HG02571 (cell line): ENCODE measurements around the gene PROSER3.
"Not testable (repeated sequence)": the region's sequence is repeated elsewhere in the genome, so short reads cannot be mapped to it uniquely, and the experiment has no call there.

Experiments
- ATAC-seq: cut with Tn5 transposase; IDR thresholded peaks from one replicate; pipeline ENCODE4 v1.9.1; 2021; ENCODE audit warnings: mild to moderate bottlenecking, moderate library complexity; ENCODE audit not compliant: unreplicated experiment

Gene PROSER3

DNA sequence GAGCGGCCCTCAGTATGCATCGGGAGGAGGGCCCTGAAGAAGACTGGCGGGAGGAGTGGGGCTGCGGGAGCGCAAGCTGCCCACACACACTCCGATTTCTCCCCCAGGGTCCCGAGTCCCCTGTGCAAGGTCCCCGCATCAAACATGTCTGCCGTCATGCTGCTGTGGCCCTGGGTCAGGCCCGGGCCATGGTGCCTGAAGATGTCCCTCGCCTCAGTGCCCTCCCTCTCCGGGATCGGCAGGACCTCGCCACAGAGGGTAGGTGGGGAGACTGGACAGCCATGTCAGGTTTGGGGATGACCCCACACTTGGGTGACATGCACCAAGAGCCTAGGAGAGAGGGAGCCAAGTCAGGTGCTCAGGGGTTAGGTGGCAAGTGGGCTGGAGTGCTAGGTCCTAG lies 35.5 kb upstream of the PROSER3 start:
- ATAC-seq, result no peak

GRCh38 chr19:35722897-35723296 lies 35.1 kb upstream of the PROSER3 start:
- ATAC-seq, result no peak

DNA sequence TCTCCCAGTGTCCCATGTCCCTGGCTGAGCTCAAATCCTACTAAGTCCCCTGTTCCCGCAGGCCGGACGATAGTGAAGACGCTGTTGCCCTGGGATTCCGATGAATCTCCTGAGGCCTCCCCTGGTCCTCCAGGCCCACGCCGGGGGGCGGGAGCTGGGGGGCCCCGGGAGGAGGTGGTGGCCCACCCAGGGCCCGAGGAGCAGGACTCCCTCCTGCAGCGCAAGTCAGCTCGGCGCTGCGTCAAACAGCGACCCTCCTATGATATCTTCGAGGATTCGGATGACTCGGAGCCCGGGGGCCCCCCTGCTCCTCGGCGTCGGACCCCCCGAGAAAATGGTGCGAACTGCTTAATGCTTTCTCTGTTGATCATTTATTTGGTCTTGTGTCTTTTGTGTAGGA lies 34.3 kb upstream of the PROSER3 start:
- no peak for ATAC-seq

- not testable (repeated sequence) for ATAC-seq
These were observed 33.8 kb upstream of the PROSER3 start for GRCh38 chr19:35724132-35724531.

DNA sequence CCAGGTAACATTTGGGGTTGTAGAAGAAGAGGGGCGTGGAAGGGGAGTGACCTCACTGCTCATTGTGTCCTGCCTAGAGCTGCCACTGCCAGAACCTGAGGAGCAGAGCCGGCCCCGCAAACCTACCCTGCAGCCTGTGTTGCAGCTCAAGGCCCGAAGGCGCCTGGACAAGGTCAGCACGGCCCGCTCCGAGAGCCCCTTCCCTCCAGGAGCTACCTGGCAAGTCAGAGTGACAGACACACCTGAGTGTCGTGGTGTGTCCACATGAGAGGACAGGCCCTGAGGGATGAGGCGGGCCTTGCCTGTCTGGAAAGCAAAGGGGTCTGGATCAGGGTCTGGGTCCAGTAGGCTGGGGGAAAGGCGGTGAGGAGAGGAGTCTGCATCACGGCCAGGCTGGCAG lies 33.4 kb upstream of the PROSER3 start:
- ATAC-seq, result no peak

DNA sequence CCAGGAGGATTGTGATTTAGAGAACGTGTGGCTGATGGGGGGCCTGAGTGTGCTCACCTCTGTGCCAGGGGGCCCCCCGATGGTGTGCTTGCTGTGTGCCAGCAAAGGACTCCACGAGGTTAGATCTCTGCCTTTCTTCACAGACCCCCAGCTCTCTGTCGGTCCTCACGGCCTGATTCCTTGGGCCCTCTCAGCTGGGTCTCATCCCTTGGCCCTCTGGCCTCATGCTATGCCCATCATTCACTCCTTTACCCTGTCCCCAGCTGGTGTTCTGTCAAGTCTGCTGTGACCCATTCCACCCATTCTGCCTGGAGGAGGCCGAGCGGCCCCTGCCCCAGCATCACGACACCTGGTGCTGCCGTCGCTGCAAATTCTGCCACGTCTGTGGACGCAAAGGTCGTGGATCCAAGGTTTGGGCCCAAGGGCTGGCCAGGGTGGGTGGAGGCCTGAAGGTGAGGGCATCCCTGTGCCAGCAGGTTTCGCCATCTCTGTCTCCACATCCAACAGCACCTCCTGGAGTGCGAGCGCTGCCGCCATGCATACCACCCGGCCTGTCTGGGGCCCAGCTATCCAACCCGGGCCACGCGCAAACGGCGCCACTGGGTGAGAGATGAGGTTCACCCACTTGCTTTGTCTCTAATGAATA lies 32.6 kb upstream of the PROSER3 start:
- ATAC-seq, result no peak

- ATAC-seq, result no peak
These were observed 30.7 kb upstream of the PROSER3 start for GRCh38 chr19:35727053-35727955.

DNA sequence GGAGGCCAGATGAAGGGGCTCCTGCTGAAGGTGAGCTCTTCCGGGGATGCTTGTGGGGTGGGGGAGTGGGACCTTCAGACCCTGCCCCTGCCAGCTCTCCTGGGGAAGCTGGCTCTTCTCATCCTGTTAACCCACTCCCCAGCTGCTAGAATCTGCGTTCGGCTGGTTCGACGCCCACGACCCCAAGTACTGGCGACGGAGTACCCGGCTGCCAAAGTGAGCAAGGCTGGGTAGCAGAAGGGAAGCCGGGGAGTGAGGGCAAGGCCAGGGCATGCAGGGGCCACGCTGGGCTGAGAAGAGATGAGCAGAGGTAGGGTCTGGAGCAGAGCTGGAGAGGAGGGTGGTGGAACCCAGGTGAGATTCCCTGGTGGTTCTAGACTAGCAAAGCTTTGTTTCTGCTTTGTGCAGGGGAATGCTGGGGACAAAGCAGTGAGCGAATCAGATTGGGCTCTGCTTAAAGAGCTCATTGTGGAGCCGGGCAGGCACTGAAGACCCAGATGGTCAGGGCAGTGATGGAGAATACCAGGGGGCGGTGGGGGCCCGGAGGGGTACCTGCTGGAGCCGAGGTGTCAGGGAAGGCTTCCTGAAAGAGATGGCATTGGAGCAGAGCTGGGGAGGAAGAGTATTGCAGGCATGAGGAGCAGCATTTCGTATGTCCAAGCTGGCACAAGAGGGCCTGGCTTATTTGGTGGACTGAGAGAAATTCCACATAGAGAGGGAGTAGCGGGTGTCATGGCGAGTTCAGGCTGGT lies 29.8 kb upstream of the PROSER3 start:
- no peak for ATAC-seq

- ATAC-seq, result no peak
These were observed 29.0 kb upstream of the PROSER3 start for GRCh38 chr19:35729021-35729420.

- ATAC-seq, result no peak
These were observed 28.2 kb upstream of the PROSER3 start for GRCh38 chr19:35729763-35730162.

DNA sequence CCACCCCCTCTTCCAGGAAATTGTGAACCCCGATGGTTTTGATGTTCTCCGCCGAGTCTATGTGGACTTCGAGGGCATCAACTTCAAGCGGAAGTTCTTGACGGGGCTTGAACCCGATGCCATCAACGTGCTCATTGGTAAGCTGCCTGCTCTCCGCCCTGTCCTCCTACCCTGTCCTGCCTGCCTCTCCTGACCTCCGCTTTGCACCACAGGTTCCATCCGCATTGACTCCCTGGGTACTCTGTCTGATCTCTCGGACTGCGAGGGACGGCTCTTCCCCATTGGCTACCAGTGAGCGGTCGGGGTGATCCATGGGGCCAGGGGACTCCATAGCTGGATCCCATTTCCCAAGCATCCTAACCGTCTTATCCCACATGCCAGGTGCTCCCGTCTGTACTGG lies 27.6 kb upstream of the PROSER3 start:
- ATAC-seq, result no peak

- ATAC-seq, result no peak
These were observed 26.6 kb upstream of the PROSER3 start for GRCh38 chr19:35731353-35731752.

DNA sequence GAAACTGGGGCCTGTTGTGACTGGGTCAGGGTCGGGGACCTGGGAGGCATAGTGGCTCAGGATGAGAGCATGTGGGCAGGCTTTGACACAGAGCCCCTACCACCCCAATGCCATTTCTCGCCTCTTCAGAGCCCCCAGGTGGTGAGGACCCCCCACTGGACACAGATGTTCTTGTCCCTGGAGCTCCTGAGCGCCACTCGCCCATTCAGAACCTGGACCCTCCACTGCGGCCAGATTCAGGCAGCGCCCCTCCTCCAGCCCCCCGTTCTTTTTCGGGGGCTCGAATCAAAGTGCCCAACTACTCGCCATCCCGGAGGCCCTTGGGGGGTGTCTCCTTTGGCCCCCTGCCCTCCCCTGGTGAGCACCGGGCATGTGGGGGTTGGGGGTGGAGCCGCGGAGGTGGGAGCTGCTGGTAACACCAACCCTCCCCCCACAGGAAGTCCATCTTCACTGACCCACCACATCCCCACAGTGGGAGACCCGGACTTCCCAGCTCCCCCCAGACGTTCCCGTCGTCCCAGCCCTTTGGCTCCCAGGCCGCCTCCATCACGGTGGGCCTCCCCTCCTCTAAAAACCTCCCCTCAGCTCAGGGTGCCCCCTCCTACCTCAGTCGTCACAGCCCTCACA lies 26.1 kb upstream of the PROSER3 start:
- ATAC-seq, result no peak

DNA sequence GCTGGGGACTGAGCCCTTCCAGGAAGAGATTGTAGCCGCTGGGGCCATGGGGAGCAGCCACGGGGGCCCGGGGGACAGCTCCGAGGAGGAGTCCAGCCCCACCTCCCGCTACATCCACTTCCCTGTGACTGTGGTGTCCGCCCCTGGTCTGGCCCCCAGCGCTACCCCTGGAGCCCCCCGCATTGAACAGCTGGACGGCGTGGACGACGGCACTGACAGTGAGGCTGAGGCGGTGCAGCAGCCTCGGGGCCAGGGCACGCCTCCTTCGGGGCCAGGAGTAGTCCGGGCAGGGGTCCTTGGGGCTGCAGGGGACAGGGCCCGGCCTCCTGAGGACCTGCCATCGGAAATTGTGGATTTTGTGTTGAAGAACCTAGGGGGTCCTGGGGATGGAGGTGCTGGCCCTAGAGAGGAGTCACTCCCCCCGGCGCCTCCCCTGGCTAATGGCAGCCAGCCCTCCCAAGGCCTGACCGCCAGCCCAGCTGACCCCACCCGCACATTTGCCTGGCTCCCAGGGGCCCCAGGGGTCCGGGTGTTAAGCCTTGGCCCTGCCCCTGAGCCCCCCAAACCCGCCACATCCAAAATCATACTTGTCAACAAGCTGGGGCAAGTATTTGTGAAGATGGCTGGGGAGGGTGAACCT lies 25.3 kb upstream of the PROSER3 start:
- no peak for ATAC-seq

DNA sequence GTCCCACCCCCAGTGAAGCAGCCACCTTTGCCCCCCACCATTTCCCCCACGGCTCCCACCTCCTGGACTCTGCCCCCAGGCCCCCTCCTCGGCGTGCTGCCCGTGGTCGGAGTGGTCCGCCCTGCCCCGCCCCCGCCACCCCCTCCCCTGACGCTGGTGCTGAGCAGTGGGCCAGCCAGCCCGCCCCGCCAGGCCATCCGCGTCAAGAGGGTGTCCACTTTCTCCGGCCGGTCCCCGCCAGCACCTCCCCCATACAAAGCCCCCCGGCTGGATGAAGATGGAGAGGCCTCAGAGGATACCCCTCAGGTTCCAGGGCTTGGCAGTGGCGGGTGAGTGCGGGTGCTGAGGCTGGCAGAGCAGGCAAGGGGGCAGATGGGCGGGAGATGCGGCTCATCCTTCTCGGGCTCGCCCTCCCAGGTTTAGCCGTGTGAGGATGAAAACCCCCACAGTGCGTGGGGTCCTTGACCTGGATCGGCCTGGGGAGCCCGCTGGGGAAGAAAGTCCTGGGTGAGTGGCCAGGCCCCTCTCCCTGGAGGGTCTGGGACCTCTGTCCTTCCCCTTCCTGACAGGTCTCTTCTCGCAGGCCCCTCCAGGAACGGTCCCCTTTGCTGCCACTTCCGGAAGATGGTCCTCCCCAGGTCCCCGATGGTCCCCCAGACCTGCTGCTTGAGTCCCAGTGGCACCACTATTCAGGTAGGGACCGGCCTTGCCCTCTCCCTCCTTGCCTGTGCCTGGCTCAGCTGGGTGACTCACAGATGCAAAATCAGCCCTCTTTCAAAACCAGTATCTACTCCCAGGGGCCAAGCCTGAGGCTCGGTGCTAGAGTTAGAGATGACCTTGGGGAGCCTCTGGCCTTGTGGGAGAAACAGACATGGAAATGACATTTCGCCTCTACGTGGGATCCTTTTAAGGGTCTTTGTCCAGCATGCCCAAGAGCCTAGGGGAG lies 24.5 kb upstream of the PROSER3 start:
- no peak for ATAC-seq

DNA sequence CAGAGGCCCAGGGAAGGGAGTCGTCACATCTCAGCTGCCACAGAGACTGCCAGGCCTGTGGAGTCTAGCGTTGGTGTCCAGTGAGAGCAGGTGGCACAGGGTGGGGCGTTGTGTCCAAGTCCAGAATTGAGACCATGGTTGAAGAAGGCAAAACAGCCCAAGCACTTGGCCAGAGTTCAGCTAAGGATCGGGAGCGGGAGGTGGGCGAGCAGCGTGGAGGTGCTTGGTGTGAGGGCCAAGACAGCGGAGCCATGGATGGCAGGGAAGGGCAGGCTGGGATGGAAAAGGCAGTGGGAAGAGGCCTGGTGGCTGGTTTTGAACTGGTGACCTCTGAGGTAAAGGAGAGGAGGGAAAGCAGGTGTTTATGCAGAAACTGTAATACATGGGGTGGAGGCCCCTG lies 23.7 kb upstream of the PROSER3 start:
- ATAC-seq, result no peak

- no peak for ATAC-seq
These were observed 23.1 kb upstream of the PROSER3 start for GRCh38 chr19:35734889-35735288.

- no peak for ATAC-seq
These were observed 20.8 kb upstream of the PROSER3 start for GRCh38 chr19:35736913-35737886.
